GM23338 (cell line): Measurements from ENCODE around the gene XYLT1. TPM values are rescaled to one million over a fixed set of nuclear protein-coding genes. Genes with fewer than 3 reads are reported as not detected.

Source experiments
- ATAC-seq: fragments of 200-7000 bp; cut with Tn5 transposase; 3 replicates; pipeline ENCODE4 v1.9.1; 2020
- DNase-seq: peaks from one replicate; pipeline ENCODE4 v3.0.0-alpha.2; 2015; ENCODE audit warnings: low spot score
- H2AFZ ChIP-seq: fragments of 200-600 bp; sonication (generic); 2 replicates; pipeline ENCODE4 v1.8.0; 2016; ENCODE audit warnings: antibody characterized with exemption, mild to moderate bottlenecking, moderate library complexity
- H3F3A ChIP-seq: fragments of 200-600 bp; sonication (generic); replicated peaks from 2 replicates; pipeline ENCODE4 v1.8.0; 2017; ENCODE audit warnings: antibody characterized with exemption, mixed run types, low read depth
- H3K27ac ChIP-seq: fragments of 200-600 bp; sonication (generic); 2 replicates; pipeline ENCODE4 v1.6.1; 2016; ENCODE audit warnings: low read depth
- H3K27me3 ChIP-seq: fragments of 200-600 bp; sonication (generic); 2 replicates; pipeline ENCODE4 v1.8.0; 2016; ENCODE audit warnings: mild to moderate bottlenecking, mixed run types, moderate library complexity; ENCODE audit not compliant: insufficient read depth
- H3K36me3 ChIP-seq: fragments of 200-600 bp; sonication (generic); 2 replicates; pipeline ENCODE4 v1.8.0; 2016; ENCODE audit warnings: mild to moderate bottlenecking; ENCODE audit not compliant: insufficient read depth
- H3K4me1 ChIP-seq: fragments of 200-600 bp; sonication (generic); 2 replicates; pipeline ENCODE4 v1.8.0; 2016; ENCODE audit warnings: mild to moderate bottlenecking, moderate library complexity; ENCODE audit not compliant: insufficient read depth
- H3K4me2 ChIP-seq: fragments of 200-600 bp; sonication (generic); 2 replicates; pipeline ENCODE4 v1.7.1; 2017; ENCODE audit warnings: mixed run types
- H3K4me3 ChIP-seq: fragments of 200-600 bp; sonication (generic); 2 replicates; pipeline ENCODE4 v1.6.1; 2016; ENCODE audit warnings: mixed run types
- H3K79me2 ChIP-seq: fragments of 200-600 bp; sonication (generic); replicated peaks from 2 replicates; pipeline ENCODE4 v1.8.0; 2017; ENCODE audit warnings: mild to moderate bottlenecking; ENCODE audit not compliant: insufficient read depth
- H3K9me2 ChIP-seq: fragments of 200-600 bp; sonication (generic); 2 replicates; pipeline ENCODE4 v1.8.0; 2017; ENCODE audit not compliant: insufficient read depth
- H4K20me1 ChIP-seq: fragments of 200-600 bp; sonication (generic); replicated peaks from 2 replicates; pipeline ENCODE4 v1.8.0; 2017; ENCODE audit warnings: mild to moderate bottlenecking; ENCODE audit not compliant: insufficient read depth
- H3K27ac Mint-ChIP-seq: 2 replicates; pipeline ENCODE4 v1.8.0; 2020; ENCODE audit warnings: inconsistent platforms, mild to moderate bottlenecking, moderate library complexity, mixed read lengths
- H3K27me3 Mint-ChIP-seq: 3 replicates; pipeline ENCODE4 v1.8.0; 2022; ENCODE audit warnings: low read depth, mild to moderate bottlenecking, moderate library complexity, mixed read lengths, inconsistent platforms; ENCODE audit not compliant: insufficient read depth, poor library complexity
- H3K36me3 Mint-ChIP-seq: 3 replicates; pipeline ENCODE4 v1.8.0; 2021; ENCODE audit warnings: low read depth, mild to moderate bottlenecking, inconsistent platforms, moderate library complexity, mixed read lengths
- H3K4me1 Mint-ChIP-seq: 3 replicates; pipeline ENCODE4 v1.8.0; 2020; ENCODE audit warnings: mild to moderate bottlenecking, inconsistent platforms, mixed read lengths
- H3K4me3 Mint-ChIP-seq: 3 replicates; pipeline ENCODE4 v1.8.0; 2021; ENCODE audit warnings: moderate library complexity, mild to moderate bottlenecking, inconsistent platforms, mixed read lengths
- H3K9me3 Mint-ChIP-seq: 3 replicates; pipeline ENCODE4 v1.8.0; 2020; ENCODE audit warnings: moderate library complexity, mild to moderate bottlenecking, inconsistent platforms, mixed read lengths
- CREB1 ChIP-seq: fragments of 250-450 bp; sonication (Bioruptor Pico); IDR thresholded peaks from 2 replicates; pipeline ENCODE4 v1.5.0; 2020; ENCODE audit warnings: low read depth, mild to moderate bottlenecking, moderate library complexity
- ETS1 ChIP-seq: IDR thresholded peaks from 2 replicates; pipeline ENCODE4 v1.6.1; 2016; ENCODE audit warnings: antibody characterized with exemption
- EZH2 ChIP-seq: fragments of 200-600 bp; sonication (generic); IDR thresholded peaks from one replicate; pipeline ENCODE4 v1.8.0; 2017; ENCODE audit warnings: antibody characterized with exemption, mild to moderate bottlenecking, low read depth; ENCODE audit not compliant: unreplicated experiment
- NANOG ChIP-seq: IDR thresholded peaks from 2 replicates; pipeline ENCODE4 v1.6.1; 2016; ENCODE audit warnings: antibody characterized with exemption, borderline replicate concordance
- ZNF462 ChIP-seq: fragments of 250-450 bp; sonication (Bioruptor Pico); IDR thresholded peaks from 2 replicates; pipeline ENCODE4 v1.5.0; 2020; ENCODE audit warnings: mild to moderate bottlenecking, moderate library complexity
- polyA plus RNA-seq: library from polyadenylated mRNA; unstranded; fragments of >200 nt; fragmentation: Nextera tagmentation; extraction: Ambion mirVana; gene quantifications from 2 replicates; pipeline ENCODE4 v1.2.1, GENCODE V29; 2016
- total RNA-seq: library from RNA; depleted of rRNA; stranded (reverse); fragments of >200 nt; shearing (Covaris generic); gene quantifications from 2 replicates; pipeline ENCODE4 v1.2.3, GENCODE V29; 2014
- TF ChIP-seq, protein P1 (sequence below): IDR thresholded peaks from one replicate; pipeline ENCODE4 v1.6.1; 2018; ENCODE audit warnings: antibody characterized with exemption; ENCODE audit not compliant: unreplicated experiment

XYLT1 gene
- total and polyA plus RNA-seq, 2 experiments from 2014 or later, result 3.5 to 24.7 TPM

GRCh38 chr16:17204644-17205043, 266.1 kb downstream of the XYLT1 start (continued):
- TF ChIP-seq ZNF462 (CRISPR knock-in tag), result no peak
- no peak for TF ChIP-seq EZH2
- no peak for TF ChIP-seq ETS1
- TF ChIP-seq, protein P1, sequence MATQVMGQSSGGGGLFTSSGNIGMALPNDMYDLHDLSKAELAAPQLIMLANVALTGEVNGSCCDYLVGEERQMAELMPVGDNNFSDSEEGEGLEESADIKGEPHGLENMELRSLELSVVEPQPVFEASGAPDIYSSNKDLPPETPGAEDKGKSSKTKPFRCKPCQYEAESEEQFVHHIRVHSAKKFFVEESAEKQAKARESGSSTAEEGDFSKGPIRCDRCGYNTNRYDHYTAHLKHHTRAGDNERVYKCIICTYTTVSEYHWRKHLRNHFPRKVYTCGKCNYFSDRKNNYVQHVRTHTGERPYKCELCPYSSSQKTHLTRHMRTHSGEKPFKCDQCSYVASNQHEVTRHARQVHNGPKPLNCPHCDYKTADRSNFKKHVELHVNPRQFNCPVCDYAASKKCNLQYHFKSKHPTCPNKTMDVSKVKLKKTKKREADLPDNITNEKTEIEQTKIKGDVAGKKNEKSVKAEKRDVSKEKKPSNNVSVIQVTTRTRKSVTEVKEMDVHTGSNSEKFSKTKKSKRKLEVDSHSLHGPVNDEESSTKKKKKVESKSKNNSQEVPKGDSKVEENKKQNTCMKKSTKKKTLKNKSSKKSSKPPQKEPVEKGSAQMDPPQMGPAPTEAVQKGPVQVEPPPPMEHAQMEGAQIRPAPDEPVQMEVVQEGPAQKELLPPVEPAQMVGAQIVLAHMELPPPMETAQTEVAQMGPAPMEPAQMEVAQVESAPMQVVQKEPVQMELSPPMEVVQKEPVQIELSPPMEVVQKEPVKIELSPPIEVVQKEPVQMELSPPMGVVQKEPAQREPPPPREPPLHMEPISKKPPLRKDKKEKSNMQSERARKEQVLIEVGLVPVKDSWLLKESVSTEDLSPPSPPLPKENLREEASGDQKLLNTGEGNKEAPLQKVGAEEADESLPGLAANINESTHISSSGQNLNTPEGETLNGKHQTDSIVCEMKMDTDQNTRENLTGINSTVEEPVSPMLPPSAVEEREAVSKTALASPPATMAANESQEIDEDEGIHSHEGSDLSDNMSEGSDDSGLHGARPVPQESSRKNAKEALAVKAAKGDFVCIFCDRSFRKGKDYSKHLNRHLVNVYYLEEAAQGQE, result no peak

- H3K27me3 Mint-ChIP-seq, result peaks cover 2% of the 10 kb centered on the region
- peaks cover 5% of the 10 kb centered on the region; the same call in 1 of the 2 replicates for H3K9me2 ChIP-seq
- no peaks in the 10 kb centered on the region for H3K27me3 ChIP-seq
- H3K4me2 ChIP-seq, result no peak overlapping the region
- ATAC-seq, result no peak
- no peak overlapping the region for H3K4me3 ChIP-seq
- H2AFZ ChIP-seq, result no peak overlapping the region
- H3K36me3 ChIP-seq, result no peaks in the 10 kb centered on the region
- DNase-seq, result no peak
- H4K20me1 ChIP-seq, result no peaks in the 10 kb centered on the region
- no peaks in the 10 kb centered on the region for H3K9me3 Mint-ChIP-seq
- no peak overlapping the region for H3K27ac Mint-ChIP-seq
- H3K36me3 Mint-ChIP-seq, result peaks cover 5% of the 10 kb centered on the region
- H3F3A ChIP-seq, result no peaks in the 10 kb centered on the region
- peaks cover 27% of the 10 kb centered on the region for H3K4me1 Mint-ChIP-seq
- peaks cover 12% of the 10 kb centered on the region for H3K4me1 ChIP-seq
- peaks cover 2% of the 10 kb centered on the region; the same call in 1 of the 2 replicates for H3K79me2 ChIP-seq
- H3K4me3 Mint-ChIP-seq, result no peak overlapping the region
- no peak overlapping the region for H3K27ac ChIP-seq
- TF ChIP-seq CREB1 (CRISPR knock-in tag), result no peak
- TF ChIP-seq, protein P1, result no peak
- TF ChIP-seq NANOG, result no peak
- no peak for TF ChIP-seq ETS1
Observed at GRCh38 chr16:17204206-17204605, 266.6 kb downstream of the XYLT1 start.
